Neural progenitor cell (in vitro differentiated cells): ENCODE measurements around the gene AMN1. TPM values are rescaled to one million over a fixed set of nuclear protein-coding genes. Genes with fewer than 3 reads are reported as not detected.

Source experiments
- DNase-seq: peaks from one replicate; pipeline ENCODE4 v3.0.0-alpha.2; 2016; ENCODE audit warnings: low spot score
- H2AFZ ChIP-seq: fragments of 200-600 bp; sonication (generic); replicated peaks from 2 replicates; pipeline ENCODE4 v1.6.1; 2016; ENCODE audit warnings: antibody characterized with exemption
- H3F3A ChIP-seq: fragments of 200-600 bp; sonication (generic); 2 replicates; pipeline ENCODE4 v1.6.1; 2016; ENCODE audit warnings: antibody characterized with exemption, low read depth
- H3K27ac ChIP-seq: fragments of 200-600 bp; sonication (generic); 2 replicates; pipeline ENCODE4 v1.5.1; 2016; ENCODE audit warnings: mild to moderate bottlenecking
- H3K27me3 ChIP-seq: fragments of 200-600 bp; sonication (generic); 2 replicates; pipeline ENCODE4 v1.6.1; 2016; ENCODE audit warnings: mild to moderate bottlenecking, moderate library complexity
- H3K36me3 ChIP-seq: fragments of 200-600 bp; sonication (generic); 2 replicates; pipeline ENCODE4 v1.5.1; 2016
- H3K4me1 ChIP-seq: fragments of 200-600 bp; sonication (generic); 2 replicates; pipeline ENCODE4 v1.6.1; 2016; ENCODE audit warnings: mixed run types
- H3K4me2 ChIP-seq: fragments of 200-600 bp; sonication (generic); 2 replicates; pipeline ENCODE4 v1.6.1; 2016
- H3K4me3 ChIP-seq: fragments of 200-600 bp; sonication (generic); 2 replicates; pipeline ENCODE4 v1.5.1; 2016
- H3K79me2 ChIP-seq: fragments of 200-600 bp; sonication (generic); 2 replicates; pipeline ENCODE4 v1.6.1; 2016; ENCODE audit warnings: low read depth
- H3K9ac ChIP-seq: fragments of 200-600 bp; sonication (generic); 2 replicates; pipeline ENCODE4 v1.6.1; 2016
- H3K9me3 ChIP-seq: fragments of 200-600 bp; sonication (generic); 2 replicates; pipeline ENCODE4 v1.5.1; 2016; ENCODE audit warnings: low read depth
- H4K20me1 ChIP-seq: fragments of 200-600 bp; sonication (generic); 2 replicates; pipeline ENCODE4 v1.6.1; 2016; ENCODE audit warnings: low read depth
- H3K27ac Mint-ChIP-seq: 3 replicates; pipeline ENCODE4 v1.8.0; 2021; ENCODE audit warnings: mixed read lengths
- H3K27me3 Mint-ChIP-seq: 2 replicates; pipeline ENCODE4 v1.8.0; 2022; ENCODE audit warnings: low read depth, mild to moderate bottlenecking, inconsistent platforms, moderate library complexity, mixed read lengths; ENCODE audit not compliant: insufficient read depth
- H3K36me3 Mint-ChIP-seq: 3 replicates; pipeline ENCODE4 v1.8.0; 2021; ENCODE audit warnings: mixed read lengths
- H3K4me1 Mint-ChIP-seq: 3 replicates; pipeline ENCODE4 v1.8.0; 2021; ENCODE audit warnings: mixed read lengths
- H3K4me3 Mint-ChIP-seq: 3 replicates; pipeline ENCODE4 v1.8.0; 2021; ENCODE audit warnings: mild to moderate bottlenecking, moderate library complexity, mixed read lengths
- H3K9me3 Mint-ChIP-seq: 3 replicates; pipeline ENCODE4 v1.8.0; 2020; ENCODE audit warnings: mixed read lengths
- CTCF ChIP-seq: fragments of 200-600 bp; sonication (generic); IDR thresholded peaks from 2 replicates; pipeline ENCODE4 v1.5.1; 2017; ENCODE audit warnings: antibody characterized with exemption, mild to moderate bottlenecking
- EZH2 ChIP-seq: fragments of 200-600 bp; sonication (generic); IDR thresholded peaks from 2 replicates; pipeline ENCODE4 v1.6.1; 2017; ENCODE audit warnings: antibody characterized with exemption, mild to moderate bottlenecking, moderate library complexity
- EZH2phosphoT487 ChIP-seq: fragments of 200-600 bp; sonication (generic); IDR thresholded peaks from 2 replicates; pipeline ENCODE4 v1.6.1; 2017; ENCODE audit warnings: antibody characterized with exemption
- total RNA-seq: library from RNA; depleted of rRNA; stranded (reverse); fragments of >200 nt; gene quantifications from 2 replicates; pipeline ENCODE4 v1.2.3, GENCODE V29; 2015; ENCODE audit warnings: low replicate concordance

The AMN1 gene
- total RNA-seq, 1 donor from 2014 or later, result 29.4 TPM

DNA sequence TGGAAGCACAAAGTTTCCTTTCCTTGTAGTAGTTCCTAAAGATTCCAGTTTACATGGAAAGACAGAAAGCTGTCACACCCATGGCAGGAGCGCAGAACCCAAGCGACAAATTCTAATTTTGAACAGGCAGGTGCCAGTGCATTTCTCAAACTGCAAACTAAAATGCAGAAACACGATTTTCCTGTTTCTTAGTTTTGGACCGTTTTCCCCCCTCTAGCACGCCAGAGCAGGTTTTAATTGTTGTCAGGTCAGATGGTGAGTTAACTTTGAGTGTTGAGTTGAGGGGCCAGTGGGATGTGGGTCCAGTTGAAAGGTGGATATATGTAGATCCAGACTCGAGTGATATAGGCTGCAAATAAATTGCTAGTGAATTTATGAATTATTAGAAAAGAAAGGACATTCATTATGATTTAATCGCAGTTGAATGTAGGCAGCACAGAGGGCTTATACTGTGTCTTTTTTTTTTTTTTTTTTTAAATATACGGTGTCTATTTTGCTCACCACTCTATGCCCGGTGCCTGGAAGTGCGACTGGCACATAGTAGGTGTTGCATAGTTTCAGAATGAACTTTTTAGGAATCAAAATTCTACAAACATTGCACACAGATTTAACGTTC, 70.2 kb downstream of the AMN1 start:
- Histone ChIP-seq H3K27me3 (no peaks in the 10 kb centered on the region), H3K9me3 (no peaks in the 10 kb centered on the region), H3K27ac (no peak overlapping the region), H3K4me2 (peak overlapping the region; percentile 92), H3K4me1 (peaks cover 9% of the 10 kb centered on the region), H2AFZ (peak overlapping the region; percentile 94), H3K79me2 (no peaks in the 10 kb centered on the region), H3K4me3 (peak overlapping the region; percentile 75), H3F3A (peaks cover 11% of the 10 kb centered on the region), H3K36me3 (no peaks in the 10 kb centered on the region), H4K20me1 (no peaks in the 10 kb centered on the region), H3K9ac (peak overlapping the region; percentile 4)
- Mint-ChIP-seq H3K36me3 (no peaks in the 10 kb centered on the region), H3K9me3 (no peaks in the 10 kb centered on the region), H3K4me3 (peak overlapping the region; percentile 97), H3K27ac (peak overlapping the region; percentile 9), H3K27me3 (no peaks in the 10 kb centered on the region), H3K4me1 (peaks cover 4% of the 10 kb centered on the region)
- DNase-seq, result peak; percentile 4
- TF ChIP-seq CTCF (no peak), EZH2 (no peak), EZH2phosphoT487 (no peak)

DNA sequence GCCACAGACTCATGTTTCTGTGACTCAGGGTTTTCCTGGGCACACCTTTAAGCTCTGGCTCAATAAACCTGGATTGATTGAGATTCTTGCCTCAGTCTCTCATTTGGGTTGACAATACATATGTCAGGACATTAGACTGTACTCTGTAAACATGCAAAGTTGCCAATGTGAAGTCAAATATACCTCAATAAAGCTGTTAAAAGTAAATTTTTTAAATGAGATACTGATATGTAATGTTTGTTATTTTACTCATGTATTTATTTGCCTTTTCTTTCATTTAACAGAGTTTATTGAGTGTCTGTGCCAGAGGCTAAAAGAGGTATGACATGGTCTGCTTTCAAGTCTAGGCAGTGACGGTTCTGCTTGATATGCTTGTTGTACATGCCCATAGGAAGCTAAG, 73.0 kb downstream of the AMN1 start:
- peaks cover 4% of the 10 kb centered on the region for H3K4me1 Mint-ChIP-seq
- H3K9me3 Mint-ChIP-seq, result no peaks in the 10 kb centered on the region
- Histone ChIP-seq H3K9me3 (no peaks in the 10 kb centered on the region), H3K4me1 (peaks cover 9% of the 10 kb centered on the region), H3K9ac (no peak overlapping the region), H2AFZ (peak overlapping the region; percentile 52), H3K27me3 (no peaks in the 10 kb centered on the region), H3K4me2 (no peak overlapping the region), H3K4me3 (no peak overlapping the region), H3K27ac (no peak overlapping the region), H3F3A (peaks cover 11% of the 10 kb centered on the region), H3K36me3 (no peaks in the 10 kb centered on the region), H4K20me1 (no peaks in the 10 kb centered on the region), H3K79me2 (no peaks in the 10 kb centered on the region)
- no peak overlapping the region for H3K27ac Mint-ChIP-seq
- H3K4me3 Mint-ChIP-seq, result no peak overlapping the region
- no peak for TF ChIP-seq EZH2phosphoT487
- TF ChIP-seq EZH2, result no peak
- TF ChIP-seq CTCF, result no peak
- no peaks in the 10 kb centered on the region for H3K27me3 Mint-ChIP-seq
- no peaks in the 10 kb centered on the region for H3K36me3 Mint-ChIP-seq
- DNase-seq, result no peak

DNA sequence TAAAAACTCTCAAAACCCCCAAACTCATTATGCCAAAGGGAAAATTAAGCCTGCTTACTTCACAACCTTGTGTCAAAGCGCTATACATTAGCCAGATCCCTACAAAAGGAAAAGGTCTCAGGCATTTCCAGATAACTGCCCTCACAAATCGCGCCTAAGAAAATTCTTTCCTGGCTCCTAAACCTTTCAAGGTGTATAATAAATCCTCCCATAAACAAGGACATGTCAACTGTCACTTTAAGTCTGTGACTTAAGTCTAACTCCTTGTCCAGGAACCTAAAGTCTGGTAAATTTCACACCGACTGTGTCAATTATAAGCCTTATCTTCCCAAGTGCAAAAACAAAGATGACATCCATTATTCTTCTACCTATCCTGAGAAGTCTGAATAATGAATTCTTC, 73.6 kb downstream of the AMN1 start:
- Histone ChIP-seq H3K4me1 (peaks cover 9% of the 10 kb centered on the region), H3F3A (peaks cover 11% of the 10 kb centered on the region), H3K27me3 (no peaks in the 10 kb centered on the region), H4K20me1 (no peaks in the 10 kb centered on the region), H3K9me3 (no peaks in the 10 kb centered on the region), H3K9ac (no peak overlapping the region), H3K4me2 (no peak overlapping the region), H3K36me3 (no peaks in the 10 kb centered on the region), H3K27ac (no peak overlapping the region), H3K4me3 (no peak overlapping the region), H3K79me2 (no peaks in the 10 kb centered on the region), H2AFZ (no peak overlapping the region)
- Mint-ChIP-seq H3K36me3 (no peaks in the 10 kb centered on the region), H3K27ac (no peak overlapping the region), H3K4me1 (peaks cover 4% of the 10 kb centered on the region), H3K27me3 (no peaks in the 10 kb centered on the region), H3K9me3 (no peaks in the 10 kb centered on the region), H3K4me3 (no peak overlapping the region)
- no peak for TF ChIP-seq EZH2phosphoT487
- TF ChIP-seq CTCF, result no peak
- no peak for TF ChIP-seq EZH2
- no peak for DNase-seq
